ELR (cell line): ENCODE data around the gene LYST.
"Not testable (repeated sequence)": the region's sequence is repeated elsewhere in the genome, so short reads cannot be mapped to it uniquely, and the experiment has no call there.

Experiments used
- DNase-seq: peaks from one replicate; pipeline ENCODE4 v3.0.0-alpha.2; 2015; ENCODE audit warnings: low read depth

Gene LYST

GRCh38 chr1:235866205-235866912 lies at the start of gene LYST:
TSS of gene LYST (minus strand) at chr1:235866906. CDS start at chr1:235830417, 36,489 bp downstream.
- peak; percentile 79 for DNase-seq

- DNase-seq, result not testable (repeated sequence)
Observed at GRCh38 chr1:235915489-235915888, 48.8 kb upstream of the LYST start.

- DNase-seq, result peak; percentile 91
Observed at GRCh38 chr1:235913311-235913710, 46.6 kb upstream of the LYST start.

GRCh38 chr1:235911876-235912275 lies 45.2 kb upstream of the LYST start:
- DNase-seq, result peak; percentile 28

DNA sequence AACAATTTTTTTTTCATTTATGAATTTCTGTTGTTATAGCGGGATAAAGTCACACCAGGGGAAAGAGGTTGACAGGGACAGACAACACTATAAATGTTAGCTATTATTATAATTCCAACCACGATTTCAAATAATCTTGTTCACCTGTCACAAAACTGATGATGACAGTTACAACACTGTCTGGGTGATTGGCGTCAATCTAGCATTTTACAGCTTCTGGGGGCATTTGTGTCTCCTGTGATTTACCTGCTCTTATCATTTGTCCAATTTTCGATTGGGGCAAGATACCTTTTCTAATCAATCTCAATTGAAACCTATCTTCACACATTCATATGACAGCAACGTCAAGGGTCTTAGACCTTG lies 44.6 kb upstream of the LYST start:
- no peak for DNase-seq

DNA sequence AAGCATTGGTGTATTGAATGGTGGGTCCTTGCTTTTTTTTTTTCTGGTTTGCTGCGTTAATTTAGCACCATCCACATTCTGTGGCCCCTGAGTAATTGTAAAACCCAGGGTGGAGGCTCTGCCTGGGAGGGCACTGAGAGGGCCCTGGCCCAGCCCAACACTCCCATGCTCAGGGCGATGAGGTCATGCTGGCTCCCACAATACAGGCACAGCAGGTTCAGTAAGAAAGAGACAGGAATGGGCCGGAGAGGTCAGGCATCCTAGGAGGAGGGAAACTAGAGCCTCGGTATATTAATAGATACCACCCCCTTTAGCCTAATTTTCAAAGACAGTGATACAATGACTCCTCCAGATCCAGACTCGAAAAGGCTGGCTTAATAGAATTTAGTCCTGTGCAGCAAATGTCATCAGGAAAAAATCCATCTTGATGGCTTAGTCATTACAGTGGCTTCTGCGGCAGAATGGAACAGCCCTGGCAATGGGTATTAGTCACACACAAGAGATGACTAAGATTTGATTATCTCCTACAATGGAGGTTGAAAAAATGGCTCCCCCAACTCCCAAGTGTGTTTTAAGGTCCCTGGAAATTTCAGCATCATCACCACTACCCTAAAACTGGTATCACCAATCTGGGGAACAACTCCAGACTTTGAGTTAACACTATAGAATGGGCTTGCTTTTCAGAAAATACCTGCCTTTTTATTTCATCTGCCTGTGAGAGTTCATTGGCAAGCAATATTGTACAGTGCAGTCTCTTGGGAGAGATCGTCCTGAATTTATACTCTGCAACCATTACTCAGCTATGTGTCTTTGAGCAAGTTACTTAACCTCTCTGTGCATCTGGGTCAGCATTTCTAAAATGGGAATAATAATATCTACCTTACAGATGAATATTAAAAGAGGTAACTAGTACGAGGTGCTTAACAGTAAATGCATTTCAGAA lies 43.9 kb upstream of the LYST start:
- peak; percentile 99 for DNase-seq

- DNase-seq, result peak; percentile 86
Observed at GRCh38 chr1:235908742-235909520, 42.2 kb upstream of the LYST start.

- DNase-seq, result no peak
Observed at GRCh38 chr1:235907897-235908240, 41.2 kb upstream of the LYST start.

DNA sequence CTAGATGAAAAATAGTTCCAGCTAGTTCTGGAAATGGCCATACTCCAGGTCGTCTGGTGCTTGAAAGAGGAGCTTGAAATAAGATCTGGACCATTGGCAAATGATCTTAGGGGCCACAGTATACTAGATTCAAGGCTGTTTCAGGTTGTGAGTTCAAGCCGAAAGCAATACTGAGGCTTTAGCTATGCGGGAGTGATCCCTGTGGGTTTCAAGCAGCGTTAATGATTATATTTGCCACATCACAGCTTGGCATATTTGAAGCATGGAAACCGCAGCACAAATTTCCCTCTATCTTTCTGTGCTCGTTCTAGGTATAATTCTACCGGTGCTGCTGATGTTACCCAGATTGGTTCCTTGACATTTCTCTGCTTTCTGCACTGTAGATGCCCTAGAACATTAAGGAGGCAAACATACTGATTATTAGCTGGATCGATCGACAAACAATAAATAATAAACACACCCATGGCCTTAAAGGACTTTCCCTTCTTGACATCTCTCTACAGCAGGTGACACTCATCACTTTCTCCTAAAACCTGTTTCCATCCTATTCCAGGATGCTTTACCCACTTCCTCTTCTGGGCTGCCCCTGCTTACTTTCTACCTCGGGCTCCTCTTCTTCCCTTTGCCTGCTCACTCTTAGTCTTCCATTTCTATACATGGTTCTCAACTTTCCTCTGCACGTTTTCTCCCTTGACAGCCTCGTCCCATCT lies 40.6 kb upstream of the LYST start:
- no peak for DNase-seq

DNA sequence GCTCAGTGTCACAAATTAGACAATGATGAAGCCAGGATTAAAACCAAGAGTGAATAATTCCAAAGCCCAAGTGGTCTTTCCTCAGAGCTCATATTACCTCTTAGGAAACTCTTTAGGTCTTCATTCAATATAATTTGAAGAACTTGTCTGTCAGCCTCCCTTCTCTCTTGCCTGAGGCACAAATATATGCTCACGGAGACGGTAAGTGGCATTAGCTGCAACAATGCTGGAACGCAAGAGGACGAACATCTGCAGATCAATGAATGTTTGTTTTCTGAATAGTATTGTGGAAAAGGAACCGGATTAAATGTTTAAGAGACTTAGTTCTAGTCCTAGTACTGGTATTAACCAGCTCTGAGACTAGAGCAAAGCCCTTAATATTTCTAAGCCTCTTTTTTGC lies 39.7 kb upstream of the LYST start:
- no peak for DNase-seq

- not testable (repeated sequence) for DNase-seq
Observed at GRCh38 chr1:235903809-235904208, 37.1 kb upstream of the LYST start.

GRCh38 chr1:235902677-235903542 lies 36.2 kb upstream of the LYST start:
- DNase-seq, result peak; percentile 88

GRCh38 chr1:235901461-235901860 lies 34.8 kb upstream of the LYST start:
- peak; percentile 75 for DNase-seq

- DNase-seq, result peak; percentile 56
Observed at GRCh38 chr1:235898126-235898525, 31.4 kb upstream of the LYST start.

- DNase-seq, result no peak
Observed at GRCh38 chr1:235893840-235894239, 27.1 kb upstream of the LYST start.

GRCh38 chr1:235892734-235893413 lies 26.2 kb upstream of the LYST start:
- DNase-seq, result no peak

DNA sequence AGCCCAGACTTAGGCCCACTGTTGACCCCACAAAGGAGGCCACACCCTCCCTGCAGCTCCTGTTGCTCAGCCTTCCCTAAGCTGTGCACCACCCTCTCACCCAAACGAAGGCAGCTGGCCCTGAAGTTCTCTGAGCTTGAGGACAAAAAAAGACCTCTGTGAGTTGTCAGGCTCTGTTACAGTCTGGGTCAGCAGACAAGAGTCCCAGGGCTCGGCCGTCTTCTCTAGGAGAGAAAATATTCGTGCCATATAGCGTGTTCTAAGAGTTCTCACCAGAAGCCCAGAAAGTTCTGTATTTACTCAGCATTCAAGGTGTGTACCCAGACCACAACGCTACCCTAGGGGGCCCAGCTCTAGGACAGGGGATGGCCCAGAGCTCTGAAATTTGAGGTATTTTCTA lies 25.5 kb upstream of the LYST start:
- DNase-seq, result no peak

GRCh38 chr1:235888119-235888643 lies 21.5 kb upstream of the LYST start:
- no peak for DNase-seq

- no peak for DNase-seq
Observed at GRCh38 chr1:235887676-235888075, 21.0 kb upstream of the LYST start.

GRCh38 chr1:235885655-235886262 lies 19.1 kb upstream of the LYST start:
- DNase-seq, result no peak
